ENCODE measurements around the gene PER3. TPM values are rescaled to one million over a fixed set of nuclear protein-coding genes. Genes with fewer than 3 reads are reported as not detected.

The PER3 gene
- total RNA-seq, 1 experiment from 2014 or later: 5.2 TPM

GRCh38 chr1:7871136-7871535 lies 87.0 kb downstream of the PER3 start:
- no peak for DNase-seq (ENCODE audit: low spot score)

GRCh38 chr1:7873801-7874795 lies 90.0 kb downstream of the PER3 start:
- no peak for DNase-seq (ENCODE audit: low spot score)

GRCh38 chr1:7878027-7878426 lies 93.9 kb downstream of the PER3 start:
- DNase-seq (ENCODE audit: low spot score): no peak

DNA sequence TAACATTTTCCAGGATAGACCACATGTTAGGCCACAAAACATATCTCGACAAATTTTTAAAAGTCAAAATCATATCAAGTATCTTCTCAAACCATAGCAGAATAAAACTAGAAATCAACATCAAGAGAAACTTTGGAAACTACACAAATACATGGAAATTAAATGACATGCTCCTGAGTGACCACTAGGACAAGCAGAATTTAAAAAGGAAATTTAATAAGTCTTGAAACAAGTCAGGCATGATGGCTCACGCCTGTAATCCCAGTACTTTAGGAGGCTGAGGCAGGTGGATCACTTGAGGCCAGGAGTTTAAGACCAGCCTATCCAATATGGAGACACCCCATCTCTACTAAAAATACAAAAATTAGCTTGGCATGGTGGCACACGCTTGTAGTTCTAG lies 95.1 kb downstream of the PER3 start:
- DNase-seq (ENCODE audit: low spot score): no peak

GRCh38 chr1:7884757-7885156 lies 100.7 kb downstream of the PER3 start:
- DNase-seq (ENCODE audit: low spot score): no peak

DNA sequence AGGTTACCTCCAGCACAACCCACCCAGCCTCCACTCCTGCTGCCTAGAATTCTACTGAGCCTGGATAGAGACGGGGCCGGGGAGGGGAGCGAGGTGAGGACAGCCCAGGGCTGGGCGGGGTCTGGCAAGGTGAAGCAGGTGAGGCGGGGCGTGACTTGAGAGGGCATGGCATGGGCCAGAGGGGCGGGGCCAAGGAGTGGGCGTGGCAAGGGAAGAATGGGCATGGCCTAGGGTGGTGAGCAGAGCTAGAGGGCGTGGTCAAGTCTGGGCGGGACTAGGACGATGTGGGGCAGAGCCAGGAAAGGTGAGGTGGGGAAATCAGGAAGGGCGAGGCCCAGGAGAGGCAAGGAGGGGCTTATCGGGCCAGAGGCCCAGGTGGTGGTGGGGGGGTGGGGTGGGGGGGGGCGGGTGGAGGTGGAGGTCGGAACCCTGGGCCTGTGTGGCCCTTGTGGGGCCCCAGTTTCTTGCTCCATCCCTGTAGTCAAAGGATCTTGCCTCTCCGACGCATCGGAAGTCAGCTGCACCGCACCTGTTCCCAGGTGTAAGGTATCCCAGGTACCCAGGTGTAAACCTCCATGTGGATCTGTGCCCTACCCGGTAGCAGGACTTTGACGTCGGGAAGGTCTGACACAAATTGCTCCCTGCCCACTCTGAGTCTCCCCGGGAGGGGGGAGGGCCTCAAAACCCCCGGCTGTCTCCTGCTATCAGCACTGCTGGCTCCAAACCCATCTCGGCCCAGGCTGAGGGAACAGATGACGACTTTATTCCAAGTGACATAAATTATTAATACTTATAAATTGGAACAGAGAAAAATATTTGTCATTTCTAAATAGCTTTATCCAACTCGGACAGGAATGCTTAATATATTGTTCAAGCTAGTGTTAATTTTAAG lies 101.7 kb downstream of the PER3 start:
- no peak for DNase-seq (ENCODE audit: low spot score)

GRCh38 chr1:7886405-7886745 lies 102.3 kb downstream of the PER3 start:
- DNase-seq (ENCODE audit: low spot score): no peak

GRCh38 chr1:7888248-7889081 lies 104.4 kb downstream of the PER3 start:
- peak; percentile 9 for DNase-seq (ENCODE audit: low spot score)

DNA sequence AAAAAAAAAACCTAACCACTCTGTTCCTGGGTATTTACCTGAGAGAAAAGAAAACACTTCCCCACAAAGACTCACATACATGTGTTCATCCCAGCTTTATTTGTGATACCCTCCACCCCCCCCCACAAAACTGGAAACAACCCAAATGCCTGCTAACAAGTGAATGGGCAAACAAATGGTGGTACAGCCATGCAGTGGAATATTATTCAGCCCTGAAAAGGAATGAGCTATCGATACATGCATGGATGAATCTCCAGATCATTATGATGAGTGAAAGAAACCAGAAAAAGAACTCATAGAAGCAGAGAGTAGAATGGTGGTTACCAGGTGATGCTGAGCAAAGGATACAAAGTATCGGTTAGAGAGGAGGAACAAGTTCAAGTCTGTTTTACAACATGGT lies 106.8 kb downstream of the PER3 start:
- DNase-seq (ENCODE audit: low spot score): no peak

- no peak for DNase-seq (ENCODE audit: low spot score)
These were observed 107.7 kb downstream of the PER3 start for GRCh38 chr1:7891804-7892203.

DNA sequence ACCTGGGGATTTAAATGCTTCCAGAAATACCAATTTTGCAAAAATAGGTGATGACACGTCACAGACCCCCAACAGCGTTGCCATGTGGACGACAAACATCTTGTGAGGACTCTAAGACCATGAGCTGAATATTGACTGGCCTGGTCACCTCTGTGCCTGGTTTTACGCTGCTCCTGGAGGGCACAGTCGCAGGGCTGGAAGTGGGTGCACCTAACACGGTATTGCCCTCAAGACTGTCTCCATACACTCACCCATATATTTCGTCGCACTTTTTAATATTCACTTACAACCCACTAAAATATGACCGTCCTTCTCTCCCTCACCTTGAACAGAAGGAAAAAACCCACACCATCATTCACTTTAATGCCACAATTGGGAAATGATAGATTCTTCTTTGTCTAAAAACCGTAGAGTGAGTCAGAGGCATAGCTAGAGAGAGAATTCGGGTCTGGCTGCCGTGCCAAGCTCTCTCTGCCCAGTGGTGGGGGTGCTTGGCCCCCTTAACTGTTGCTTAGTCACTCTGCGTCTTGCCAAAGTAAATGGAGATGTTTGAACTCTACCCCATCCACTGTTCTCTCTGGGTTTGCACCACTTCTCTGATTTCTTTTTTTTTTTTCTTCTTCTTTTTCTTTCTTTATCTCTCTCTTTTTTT lies 109.6 kb downstream of the PER3 start:
- peak; percentile 56 for DNase-seq (ENCODE audit: low spot score)

Other genes starting within 250 kb of the PER3 start
- 57.8 and 72.5 TPM in 2 replicates for gene VAMP3, start 13.0 kb upstream of the PER3 start, total RNA-seq (2014; rRNA removed; shearing (Covaris generic))
- gene UTS2, start 68.8 kb downstream of the PER3 start, total RNA-seq (2014; rRNA removed; shearing (Covaris generic)): not detected in 2 replicates
- gene TNFRSF9, start 156.5 kb downstream of the PER3 start, total RNA-seq (2014; rRNA removed; shearing (Covaris generic)): 1.2 and 2.0 TPM in 2 replicates
- gene PARK7, start 177.4 kb downstream of the PER3 start, total RNA-seq (2014; rRNA removed; shearing (Covaris generic)): 192 and 237 TPM in 2 replicates
- 70.3 and 78.3 TPM in 2 replicates for gene ERRFI1, start 242.0 kb downstream of the PER3 start, total RNA-seq (2014; rRNA removed; shearing (Covaris generic))